Peyer's patch (tissue), 4 donors: Measurements from ENCODE around the gene USP30. TPM values are rescaled to one million over a fixed set of nuclear protein-coding genes. Genes with fewer than 3 reads are reported as not detected.

Source experiments
- DNase-seq, 3 donors: peaks; one replicate each; pipeline ENCODE4 v3.0.0-alpha.2; 2017 to 2019
- H3K27ac ChIP-seq, 4 donors: fragments of 200-600 bp; sonication (generic); one replicate each; pipeline ENCODE4 v1.5.1; 2016 to 2019
- H3K27me3 ChIP-seq, 2 donors: fragments of 200-600 bp; sonication (generic); one replicate each; pipeline ENCODE4 v1.5.1; 2019
- H3K36me3 ChIP-seq, 3 donors: fragments of 200-600 bp; sonication (generic); one replicate each; pipeline ENCODE4 v1.5.1; 2016 to 2019
- H3K4me1 ChIP-seq, 4 donors: fragments of 200-600 bp; sonication (generic); one replicate each; pipeline ENCODE4 v1.5.1; 2016 to 2019
- H3K4me3 ChIP-seq, 4 donors: fragments of 200-600 bp; sonication (generic); 1 replicate in 3 of 4; 2 replicates in 1 of 4; pipeline ENCODE4 v1.5.1; 2016 to 2019; ENCODE audit warnings: mild to moderate bottlenecking in 1 of 4
- H3K9me3 ChIP-seq, 4 donors: fragments of 200-600 bp; sonication (generic); one replicate each; pipeline ENCODE4 v1.5.1; 2016 to 2019; ENCODE audit warnings: mild to moderate bottlenecking in 1 of 4
- POLR2A ChIP-seq, 2 donors: fragments of 450-650 bp; IDR thresholded peaks; one replicate each; pipeline ENCODE4 v1.5.1; 2017; ENCODE audit warnings: antibody characterized with exemption in 2 of 2, mild to moderate bottlenecking in 2 of 2, moderate library complexity in 2 of 2
- total RNA-seq, 4 donors: library from RNA; depleted of rRNA; stranded (reverse); fragments of >200 nt; gene quantifications; one replicate each; pipeline ENCODE4 v1.1.0, GENCODE V29; 2016
- TF ChIP-seq, protein P1 (sequence below), 6 experiments: fragments of 450-650 bp in 4 of 6; fragments of 200-600 bp in 2 of 6; sonication (generic) in 1 of 6; IDR thresholded peaks; one replicate each; pipeline ENCODE4 v1.5.1; 2017 to 2019; ENCODE audit warnings: antibody characterized with exemption in 6 of 6, mild to moderate bottlenecking in 3 of 6, moderate library complexity in 1 of 6

USP30 gene
- total RNA-seq, 4 donors from 2014 or later = 7.4 to 45.4 (median 34.5) TPM

DNA sequence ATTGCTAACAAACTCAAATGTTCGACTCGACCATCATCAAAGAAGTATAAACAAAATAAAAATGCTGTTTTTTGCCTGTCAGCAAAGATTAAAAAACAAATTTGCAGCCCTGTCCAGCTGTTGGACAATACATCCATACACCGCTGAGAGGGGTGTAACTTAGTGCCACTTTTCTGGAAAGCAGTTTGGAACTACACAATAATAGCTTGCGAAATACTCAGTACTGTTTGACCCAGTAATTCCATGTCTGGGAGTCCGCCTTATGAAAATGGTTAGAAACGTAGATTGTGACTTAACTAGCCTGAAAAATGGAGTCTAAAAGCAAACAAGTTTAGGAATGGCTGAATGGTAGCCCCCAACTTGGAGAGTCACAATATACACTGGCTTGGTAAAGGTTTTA lies 6.4 kb downstream of the USP30 start:
- Histone ChIP-seq H3K27ac (no peak overlapping the region), H3K4me1 (peaks cover 0 to 5% (median 0%) of the 10 kb centered on the region in 4 donors), H3K9me3 (no peaks in the 10 kb centered on the region), H3K36me3 (peaks cover 0 to 42% (median 0%) of the 10 kb centered on the region in 3 donors), H3K27me3 (no peaks in the 10 kb centered on the region), H3K4me3 (no peak overlapping the region)
- TF ChIP-seq POLR2A (IDR thresholded peaks at IDR 0.05) = no peak
- TF ChIP-seq, protein P1, sequence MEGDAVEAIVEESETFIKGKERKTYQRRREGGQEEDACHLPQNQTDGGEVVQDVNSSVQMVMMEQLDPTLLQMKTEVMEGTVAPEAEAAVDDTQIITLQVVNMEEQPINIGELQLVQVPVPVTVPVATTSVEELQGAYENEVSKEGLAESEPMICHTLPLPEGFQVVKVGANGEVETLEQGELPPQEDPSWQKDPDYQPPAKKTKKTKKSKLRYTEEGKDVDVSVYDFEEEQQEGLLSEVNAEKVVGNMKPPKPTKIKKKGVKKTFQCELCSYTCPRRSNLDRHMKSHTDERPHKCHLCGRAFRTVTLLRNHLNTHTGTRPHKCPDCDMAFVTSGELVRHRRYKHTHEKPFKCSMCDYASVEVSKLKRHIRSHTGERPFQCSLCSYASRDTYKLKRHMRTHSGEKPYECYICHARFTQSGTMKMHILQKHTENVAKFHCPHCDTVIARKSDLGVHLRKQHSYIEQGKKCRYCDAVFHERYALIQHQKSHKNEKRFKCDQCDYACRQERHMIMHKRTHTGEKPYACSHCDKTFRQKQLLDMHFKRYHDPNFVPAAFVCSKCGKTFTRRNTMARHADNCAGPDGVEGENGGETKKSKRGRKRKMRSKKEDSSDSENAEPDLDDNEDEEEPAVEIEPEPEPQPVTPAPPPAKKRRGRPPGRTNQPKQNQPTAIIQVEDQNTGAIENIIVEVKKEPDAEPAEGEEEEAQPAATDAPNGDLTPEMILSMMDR (IDR thresholded peaks at IDR 0.05) = no peak
- no peak for DNase-seq

DNA sequence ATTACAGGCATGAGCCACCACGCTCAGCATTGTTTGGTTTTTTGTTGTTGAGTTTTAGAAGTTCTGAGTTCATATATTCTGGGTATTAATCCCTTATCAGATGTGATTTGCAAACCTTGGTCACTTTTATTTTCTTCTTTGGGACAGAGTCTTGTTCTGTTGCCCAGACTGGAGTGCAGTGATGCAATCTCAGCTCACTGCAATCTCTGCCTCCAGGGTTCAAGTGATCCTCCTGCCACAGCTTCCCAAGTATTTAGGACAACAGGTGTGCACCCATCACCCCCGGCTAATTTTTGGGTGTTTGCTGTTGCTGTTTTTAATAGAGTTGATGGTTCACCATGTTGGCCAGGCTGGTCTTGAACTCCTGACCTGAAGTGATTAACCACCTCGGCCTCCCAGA lies 11.8 kb downstream of the USP30 start:
- TF ChIP-seq, protein P1 (IDR thresholded peaks at IDR 0.05) = no peak
- no peak for TF ChIP-seq POLR2A (IDR thresholded peaks at IDR 0.05)
- no peak for DNase-seq
- no peak overlapping the region for H3K27ac ChIP-seq
- H3K4me3 ChIP-seq = no peak overlapping the region
- peaks cover 0 to 22% (median 0%) of the 10 kb centered on the region in 4 donors for H3K4me1 ChIP-seq
- no peaks in the 10 kb centered on the region for H3K27me3 ChIP-seq
- no peaks in the 10 kb centered on the region for H3K9me3 ChIP-seq
- H3K36me3 ChIP-seq = peaks cover 0 to 45% (median 0%) of the 10 kb centered on the region in 3 donors

DNA sequence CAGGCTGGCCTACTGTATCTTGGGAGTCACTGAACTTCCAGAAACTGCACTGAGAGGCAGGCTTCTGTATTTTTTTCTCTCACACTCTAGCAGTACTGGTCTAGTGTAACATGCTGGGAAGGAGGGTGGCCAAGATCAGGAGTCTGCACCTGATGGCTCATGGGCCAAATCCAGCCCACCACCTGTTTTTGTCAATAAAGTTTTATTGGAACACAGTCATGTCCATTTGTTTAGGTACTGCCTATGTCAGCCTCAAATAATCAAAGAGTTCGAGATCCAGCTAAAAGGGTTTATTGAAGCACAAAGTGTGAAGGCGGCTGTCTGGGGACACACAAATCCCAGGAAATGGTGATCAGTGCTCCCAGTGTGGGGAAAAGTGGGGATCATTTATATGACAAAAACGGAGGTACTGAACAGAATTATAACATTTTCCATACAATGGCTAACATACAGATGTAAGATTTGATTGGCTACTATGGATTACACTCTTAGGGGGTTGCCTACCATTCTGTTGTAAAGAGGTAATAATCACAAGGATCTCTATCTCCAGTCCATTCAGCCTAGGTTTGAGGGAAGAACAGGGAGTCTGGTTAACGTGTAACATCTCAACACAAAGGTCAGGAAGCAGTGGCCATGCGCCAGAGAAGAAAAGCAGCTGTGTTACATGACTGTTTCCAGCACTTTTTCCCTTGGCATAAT lies 12.9 kb downstream of the USP30 start:
- Histone ChIP-seq H3K27ac (peak overlapping the region in 3 of 4 donors; percentile 24 to 69 (median 36)), H3K36me3 (peaks cover 0 to 33% (median 0%) of the 10 kb centered on the region in 3 donors), H3K4me3 (no peak overlapping the region), H3K9me3 (no peaks in the 10 kb centered on the region), H3K4me1 (peaks cover 0 to 22% (median 0%) of the 10 kb centered on the region in 4 donors), H3K27me3 (no peaks in the 10 kb centered on the region)
- peak in 2 of 3 donors; percentile 61 to 74 for DNase-seq
- TF ChIP-seq, protein P1 (IDR thresholded peaks at IDR 0.05) = no peak
- no peak for TF ChIP-seq POLR2A (IDR thresholded peaks at IDR 0.05)

DNA sequence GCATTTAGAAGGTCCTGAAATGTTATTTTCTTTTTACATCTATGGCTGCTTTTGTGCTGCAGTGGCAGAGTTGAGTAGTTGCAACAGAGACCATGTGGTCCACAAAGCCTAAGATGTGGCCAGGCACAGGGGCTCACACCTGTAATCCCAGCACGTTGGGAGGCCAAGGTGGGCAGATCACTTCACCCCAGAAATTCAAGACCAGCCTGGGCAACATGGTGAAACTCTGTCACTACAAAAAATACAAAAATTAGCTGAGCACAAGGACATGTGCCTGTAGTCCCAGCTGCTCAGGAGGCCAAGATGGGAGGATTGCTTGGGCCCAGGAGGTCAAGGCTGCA lies 13.4 kb downstream of the USP30 start:
- no peak for DNase-seq
- Histone ChIP-seq H3K36me3 (peaks cover 0 to 30% (median 0%) of the 10 kb centered on the region in 3 donors), H3K9me3 (no peaks in the 10 kb centered on the region)

DNA sequence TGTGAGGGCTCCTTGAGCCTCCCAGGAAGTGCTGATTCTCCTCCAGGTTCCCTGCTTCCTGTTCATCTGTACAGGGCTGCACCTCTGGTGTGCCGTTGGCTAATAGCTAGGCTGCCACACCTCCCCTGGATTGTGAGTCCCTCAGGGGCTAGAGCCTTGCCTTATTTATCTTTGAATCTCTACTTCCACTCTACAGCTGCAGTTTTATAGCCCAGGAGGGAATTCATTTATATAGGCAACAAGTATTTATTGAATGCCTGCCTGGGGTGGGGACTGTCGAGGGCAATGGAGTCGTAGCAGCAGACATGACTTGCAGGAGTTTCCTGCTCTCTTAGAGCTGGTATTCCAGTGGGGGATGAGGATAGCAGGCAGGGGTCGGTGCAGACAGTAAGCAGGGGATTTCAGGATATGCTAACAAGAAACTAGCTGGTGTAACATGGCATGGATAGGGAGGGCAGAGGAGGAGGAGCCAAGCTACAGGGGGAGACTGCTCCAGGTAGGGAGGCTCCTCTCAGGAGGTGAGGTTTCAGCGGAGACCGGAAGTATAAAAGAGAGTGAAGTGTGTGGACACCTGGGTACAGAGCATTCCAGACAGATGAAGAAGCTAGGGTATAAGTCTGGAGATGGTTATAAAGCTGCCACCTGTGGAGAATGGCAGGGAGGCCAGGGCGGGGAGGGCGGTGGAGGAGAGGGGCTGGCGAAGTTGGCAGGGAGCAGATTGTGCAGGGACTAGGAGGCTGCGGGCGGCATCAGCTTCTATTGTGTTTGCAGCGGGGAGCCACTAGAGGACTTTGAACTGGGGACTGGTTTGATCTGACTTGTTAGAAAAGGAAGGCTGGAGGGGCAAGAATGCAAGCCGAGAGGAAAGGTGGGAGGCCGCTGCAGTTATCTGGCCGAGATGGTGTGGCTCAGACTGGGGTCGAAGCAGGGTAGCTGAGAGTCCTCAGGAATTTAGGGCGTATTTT lies 17.2 kb downstream of the USP30 start:
- H3K36me3 ChIP-seq = peaks cover 0 to 52% (median 0%) of the 10 kb centered on the region in 3 donors
- no peaks in the 10 kb centered on the region for H3K9me3 ChIP-seq
- DNase-seq = peak in 2 of 3 donors; percentile 78 to 80
- peaks cover 0 to 22% (median 0%) of the 10 kb centered on the region in 4 donors for H3K4me1 ChIP-seq
- peak overlapping the region in 3 of 4 donors; percentile 67 to 87 (median 82) for H3K27ac ChIP-seq
- H3K4me3 ChIP-seq = peak overlapping the region in 2 of 4 donors; percentile 19 to 28
- TF ChIP-seq, protein P1 (IDR thresholded peaks at IDR 0.05) = peak in 1 of 6 experiments; percentile 2
- peak; percentile 16 to 31 for TF ChIP-seq POLR2A (IDR thresholded peaks at IDR 0.05)
- H3K27me3 ChIP-seq = no peaks in the 10 kb centered on the region

More for the DNA sequence above, 13.4 kb downstream of the USP30 start:
- H3K4me3 ChIP-seq = no peak overlapping the region
- no peaks in the 10 kb centered on the region for H3K27me3 ChIP-seq
- TF ChIP-seq, protein P1 (IDR thresholded peaks at IDR 0.05) = no peak
- no peak for TF ChIP-seq POLR2A (IDR thresholded peaks at IDR 0.05)
- H3K4me1 ChIP-seq = peaks cover 0 to 22% (median 0%) of the 10 kb centered on the region in 4 donors
- H3K27ac ChIP-seq = peak overlapping the region in 3 of 4 donors; percentile 19 to 69 (median 24)
